ENCODE results near the gene GRIN2C. TPM values are rescaled to one million over a fixed set of nuclear protein-coding genes. Genes with fewer than 3 reads are reported as not detected.

Gene GRIN2C
- total RNA-seq, 4 donors from 2014 or later: 0.13 TPM; not detected in 3

DNA sequence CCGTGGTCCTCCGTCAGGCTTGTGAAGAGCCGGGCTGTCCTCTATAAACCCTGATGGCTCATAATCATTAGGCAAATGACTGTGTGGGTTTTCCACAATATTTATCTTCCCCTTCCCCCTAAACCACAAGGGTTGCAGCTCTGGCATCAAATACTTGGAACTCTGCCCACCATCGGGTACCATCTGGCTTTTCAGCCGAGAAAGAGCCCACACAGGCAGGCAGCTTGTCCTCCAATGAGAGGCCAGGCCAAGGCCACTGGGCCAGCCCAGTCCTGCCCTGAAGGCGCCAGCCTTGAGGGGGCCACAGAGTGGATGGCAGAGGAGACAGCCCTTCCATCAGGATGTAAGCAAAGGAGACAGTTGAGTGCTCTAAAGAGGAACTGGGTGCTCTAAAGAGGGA is 51.8 kb downstream of the GRIN2C start:
- H3K4me3 ChIP-seq: no peak overlapping the region
- H3K9me3 ChIP-seq: no peaks in the 10 kb centered on the region
- WGBS: 65% methylated on average over 5 of the region's 6 CpGs
- H3K36me3 ChIP-seq: peaks cover 19% of the 10 kb centered on the region
- no peaks in the 10 kb centered on the region for H3K27me3 ChIP-seq
- H3K4me1 ChIP-seq: no peaks in the 10 kb centered on the region
- no peak overlapping the region for H3K27ac ChIP-seq
- DNase-seq (ENCODE audit: low spot score in 2 of 2): no peak
- TF ChIP-seq EP300 (IDR thresholded peaks at IDR 0.05) (no peak), POLR2A (IDR thresholded peaks at IDR 0.05) (no peak), POLR2AphosphoS5 (IDR thresholded peaks at IDR 0.05) (no peak)
- TF ChIP-seq, protein P1, sequence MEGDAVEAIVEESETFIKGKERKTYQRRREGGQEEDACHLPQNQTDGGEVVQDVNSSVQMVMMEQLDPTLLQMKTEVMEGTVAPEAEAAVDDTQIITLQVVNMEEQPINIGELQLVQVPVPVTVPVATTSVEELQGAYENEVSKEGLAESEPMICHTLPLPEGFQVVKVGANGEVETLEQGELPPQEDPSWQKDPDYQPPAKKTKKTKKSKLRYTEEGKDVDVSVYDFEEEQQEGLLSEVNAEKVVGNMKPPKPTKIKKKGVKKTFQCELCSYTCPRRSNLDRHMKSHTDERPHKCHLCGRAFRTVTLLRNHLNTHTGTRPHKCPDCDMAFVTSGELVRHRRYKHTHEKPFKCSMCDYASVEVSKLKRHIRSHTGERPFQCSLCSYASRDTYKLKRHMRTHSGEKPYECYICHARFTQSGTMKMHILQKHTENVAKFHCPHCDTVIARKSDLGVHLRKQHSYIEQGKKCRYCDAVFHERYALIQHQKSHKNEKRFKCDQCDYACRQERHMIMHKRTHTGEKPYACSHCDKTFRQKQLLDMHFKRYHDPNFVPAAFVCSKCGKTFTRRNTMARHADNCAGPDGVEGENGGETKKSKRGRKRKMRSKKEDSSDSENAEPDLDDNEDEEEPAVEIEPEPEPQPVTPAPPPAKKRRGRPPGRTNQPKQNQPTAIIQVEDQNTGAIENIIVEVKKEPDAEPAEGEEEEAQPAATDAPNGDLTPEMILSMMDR (IDR thresholded peaks at IDR 0.05): no peak

DNA sequence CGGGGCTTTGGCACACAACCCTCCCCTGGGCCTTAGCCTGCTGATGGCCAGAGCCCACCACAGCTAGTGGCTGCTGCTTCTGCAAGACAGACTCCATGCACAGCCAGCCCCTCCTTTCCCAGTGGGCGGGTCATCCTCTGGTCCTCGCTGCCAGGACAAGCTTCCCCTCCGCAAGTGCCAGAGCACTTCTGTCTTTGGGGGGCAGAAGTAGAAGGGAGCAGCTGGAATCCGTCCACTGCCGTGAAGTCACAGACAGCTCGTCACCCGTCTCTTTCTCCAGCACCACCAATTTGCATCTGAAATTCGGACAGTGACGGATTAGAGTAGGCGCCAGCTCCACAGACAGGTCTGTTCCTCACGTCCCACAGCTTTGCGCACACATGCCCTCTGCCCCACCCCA is 52.2 kb downstream of the GRIN2C start:
- Histone ChIP-seq H3K4me3 (no peak overlapping the region), H3K9me3 (no peaks in the 10 kb centered on the region), H3K27me3 (no peaks in the 10 kb centered on the region), H3K4me1 (no peaks in the 10 kb centered on the region), H3K27ac (no peak overlapping the region), H3K36me3 (peaks cover 18% of the 10 kb centered on the region)
- 91% methylated on average over 13 of the region's 13 CpGs for WGBS
- no peak for DNase-seq (ENCODE audit: low spot score in 2 of 2)
- no peak for TF ChIP-seq POLR2A (IDR thresholded peaks at IDR 0.05)
- no peak for TF ChIP-seq EP300 (IDR thresholded peaks at IDR 0.05)
- TF ChIP-seq, protein P1 (IDR thresholded peaks at IDR 0.05): no peak
- no peak for TF ChIP-seq POLR2AphosphoS5 (IDR thresholded peaks at IDR 0.05)

GRCh38 chr17:74806334-74806733 is 53.4 kb downstream of the GRIN2C start:
- H3K4me3 ChIP-seq: no peak overlapping the region
- peaks cover 28% of the 10 kb centered on the region for H3K36me3 ChIP-seq
- 89% methylated on average over 9 of the region's 10 CpGs for WGBS
- H3K27me3 ChIP-seq: no peaks in the 10 kb centered on the region
- TF ChIP-seq POLR2A (IDR thresholded peaks at IDR 0.05) (no peak), EP300 (IDR thresholded peaks at IDR 0.05) (no peak), POLR2AphosphoS5 (IDR thresholded peaks at IDR 0.05) (no peak)
- TF ChIP-seq, protein P1 (IDR thresholded peaks at IDR 0.05): no peak
- no peaks in the 10 kb centered on the region for H3K4me1 ChIP-seq
- no peak overlapping the region for H3K27ac ChIP-seq
- DNase-seq (ENCODE audit: low spot score in 2 of 2): no peak
- H3K9me3 ChIP-seq: no peaks in the 10 kb centered on the region

DNA sequence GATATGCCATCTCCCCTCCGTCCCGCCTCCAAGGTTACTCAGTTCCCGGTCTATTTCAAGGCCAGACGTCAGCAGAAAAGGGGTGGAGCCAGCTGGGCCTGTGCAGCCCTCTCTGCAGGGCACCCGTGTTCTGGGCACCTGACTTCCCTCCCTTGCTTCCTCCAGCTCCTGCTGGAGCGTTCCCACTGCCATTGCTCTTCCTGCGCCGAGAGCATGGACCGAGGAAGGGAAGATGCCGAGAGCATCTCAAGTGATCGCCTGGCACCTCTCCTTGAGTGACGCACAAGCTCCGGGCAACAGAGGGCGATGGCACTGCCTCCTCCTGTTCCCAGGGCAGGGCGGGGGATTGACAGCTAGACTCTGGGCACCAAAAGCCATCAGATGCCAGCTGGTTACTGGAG is 54.1 kb downstream of the GRIN2C start:
- DNase-seq (ENCODE audit: low spot score in 2 of 2): no peak
- TF ChIP-seq EP300 (IDR thresholded peaks at IDR 0.05) (no peak), POLR2A (IDR thresholded peaks at IDR 0.05) (no peak), POLR2AphosphoS5 (IDR thresholded peaks at IDR 0.05) (no peak)
- TF ChIP-seq, protein P1 (IDR thresholded peaks at IDR 0.05): no peak
- H3K27me3 ChIP-seq: no peaks in the 10 kb centered on the region
- no peak overlapping the region for H3K4me3 ChIP-seq
- peaks cover 36% of the 10 kb centered on the region for H3K36me3 ChIP-seq
- 97% methylated on average over 10 of the region's 15 CpGs for WGBS
- H3K27ac ChIP-seq: no peak overlapping the region
- H3K4me1 ChIP-seq: no peaks in the 10 kb centered on the region
- no peaks in the 10 kb centered on the region for H3K9me3 ChIP-seq

- no peaks in the 10 kb centered on the region for H3K27me3 ChIP-seq
- DNase-seq (ENCODE audit: low spot score in 2 of 2): no peak
- H3K4me3 ChIP-seq: no peak overlapping the region
- H3K36me3 ChIP-seq: peaks cover 45% of the 10 kb centered on the region
- H3K27ac ChIP-seq: no peak overlapping the region
- no peaks in the 10 kb centered on the region for H3K4me1 ChIP-seq
- TF ChIP-seq EP300 (IDR thresholded peaks at IDR 0.05) (no peak), POLR2AphosphoS5 (IDR thresholded peaks at IDR 0.05) (no peak), POLR2A (IDR thresholded peaks at IDR 0.05) (no peak)
- TF ChIP-seq, protein P1 (IDR thresholded peaks at IDR 0.05): no peak
- 100% methylated on average over 5 of the region's 7 CpGs for WGBS
- H3K9me3 ChIP-seq: no peaks in the 10 kb centered on the region
These were observed 55.0 kb downstream of the GRIN2C start for GRCh38 chr17:74804683-74805082.
